ENCODE data around the gene NPY5R.

NPY5R gene

DNA sequence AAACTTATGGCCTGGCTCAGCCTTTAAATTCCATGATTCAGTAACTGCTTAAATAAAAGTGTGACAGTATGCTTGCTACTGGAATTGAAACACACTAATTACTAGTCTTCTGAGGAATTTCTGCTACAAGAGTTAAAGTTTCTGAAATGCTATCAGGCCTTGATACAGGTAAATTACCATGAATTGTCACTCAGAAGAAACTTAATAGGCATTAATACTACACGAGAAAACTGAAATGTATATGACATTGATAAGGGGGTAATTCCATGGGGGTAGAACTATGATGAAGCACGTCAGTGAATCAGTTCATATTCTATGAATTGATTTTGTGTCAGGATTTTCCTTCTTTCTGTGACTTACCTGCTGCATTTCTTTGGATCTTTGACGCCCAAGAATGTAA lies 8.3 kb upstream of the NPY5R start:
- no peaks in the 10 kb centered on the region for H4K20me1 ChIP-seq (ENCODE audit: control insufficient read depth, insufficient read depth, low read depth, low read length)
- no peak overlapping the region for H3K4me2 ChIP-seq (ENCODE audit: low read length)
- H3K4me1 ChIP-seq (ENCODE audit: control insufficient read depth, low read length): no peaks in the 10 kb centered on the region
- H3K79me2 ChIP-seq (ENCODE audit: control insufficient read depth, low read length): no peaks in the 10 kb centered on the region
- H3K9me2 ChIP-seq (replicated peaks; ENCODE audit: control insufficient read depth, low read length): no peaks in the 10 kb centered on the region
- H3F3A ChIP-seq (ENCODE audit: control insufficient read depth, insufficient read depth): no peaks in the 10 kb centered on the region
- no peaks in the 10 kb centered on the region for H3K9me3 ChIP-seq (ENCODE audit: control insufficient read depth, insufficient read depth, low read length)
- no peak overlapping the region for H3K4me3 ChIP-seq (ENCODE audit: low read length)
- TF ChIP-seq, protein P1, sequence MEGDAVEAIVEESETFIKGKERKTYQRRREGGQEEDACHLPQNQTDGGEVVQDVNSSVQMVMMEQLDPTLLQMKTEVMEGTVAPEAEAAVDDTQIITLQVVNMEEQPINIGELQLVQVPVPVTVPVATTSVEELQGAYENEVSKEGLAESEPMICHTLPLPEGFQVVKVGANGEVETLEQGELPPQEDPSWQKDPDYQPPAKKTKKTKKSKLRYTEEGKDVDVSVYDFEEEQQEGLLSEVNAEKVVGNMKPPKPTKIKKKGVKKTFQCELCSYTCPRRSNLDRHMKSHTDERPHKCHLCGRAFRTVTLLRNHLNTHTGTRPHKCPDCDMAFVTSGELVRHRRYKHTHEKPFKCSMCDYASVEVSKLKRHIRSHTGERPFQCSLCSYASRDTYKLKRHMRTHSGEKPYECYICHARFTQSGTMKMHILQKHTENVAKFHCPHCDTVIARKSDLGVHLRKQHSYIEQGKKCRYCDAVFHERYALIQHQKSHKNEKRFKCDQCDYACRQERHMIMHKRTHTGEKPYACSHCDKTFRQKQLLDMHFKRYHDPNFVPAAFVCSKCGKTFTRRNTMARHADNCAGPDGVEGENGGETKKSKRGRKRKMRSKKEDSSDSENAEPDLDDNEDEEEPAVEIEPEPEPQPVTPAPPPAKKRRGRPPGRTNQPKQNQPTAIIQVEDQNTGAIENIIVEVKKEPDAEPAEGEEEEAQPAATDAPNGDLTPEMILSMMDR (IDR thresholded peaks at IDR 0.05; ENCODE audit: low read depth, low read length, poor library complexity, severe bottlenecking): no peak
- no peak for TF ChIP-seq EZH2phosphoT487 (IDR thresholded peaks at IDR 0.05; ENCODE audit: borderline replicate concordance, low read length)
- H3K27me3 ChIP-seq (ENCODE audit: control insufficient read depth, low read length): no peaks in the 10 kb centered on the region
- H3K36me3 ChIP-seq (ENCODE audit: control insufficient read depth, low read length): no peaks in the 10 kb centered on the region
- no peak overlapping the region for H3K27ac ChIP-seq (ENCODE audit: low read depth, low read length)

DNA sequence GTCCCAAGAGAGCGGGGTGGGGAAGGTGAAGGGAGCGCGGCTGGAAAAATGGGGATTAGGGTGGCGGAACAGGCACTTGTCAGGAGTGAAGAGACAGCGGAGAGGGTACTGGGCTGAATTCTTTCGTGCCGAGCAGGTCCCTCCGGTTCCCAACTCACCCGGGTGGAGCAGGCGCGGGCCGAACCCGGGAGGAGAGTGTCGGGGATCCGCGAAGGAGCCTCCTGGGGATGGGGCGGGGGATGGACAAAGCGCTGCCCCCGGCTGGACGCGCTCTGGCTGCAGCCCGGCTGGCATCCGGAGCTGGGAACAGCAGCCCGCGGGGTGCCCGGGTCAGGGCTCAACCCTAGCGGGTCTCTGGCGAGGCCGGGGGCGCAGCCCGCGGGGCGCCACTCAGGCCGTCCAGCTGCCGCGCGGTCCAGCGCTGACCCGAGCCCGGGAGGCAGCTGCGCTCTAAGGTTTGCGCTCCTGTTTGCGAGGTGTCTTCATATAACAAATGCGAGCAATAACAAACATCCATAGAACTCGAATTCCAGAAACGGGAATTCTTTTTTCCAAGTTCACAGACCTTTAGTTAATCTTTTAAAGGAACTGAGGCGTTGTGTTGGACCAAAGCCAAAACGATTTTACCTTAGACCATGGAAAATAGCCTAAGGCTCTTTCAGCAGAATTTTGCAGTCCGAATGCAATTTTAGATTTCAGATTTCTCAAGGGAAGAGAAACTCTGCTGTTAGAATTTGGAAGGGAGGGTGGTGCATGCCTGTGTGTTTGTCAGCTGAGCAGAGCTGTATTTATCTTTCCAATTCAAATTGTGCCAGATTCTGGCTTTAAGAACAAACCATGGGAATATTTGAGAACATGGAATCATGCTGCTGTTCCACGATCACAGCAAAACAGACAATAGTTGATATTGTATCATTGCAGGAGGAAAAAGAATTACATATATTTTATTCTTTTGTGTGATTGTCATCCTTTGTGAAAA lies 744 bp downstream of the NPY5R start:
- Histone ChIP-seq H3K4me1 (ENCODE audit: control insufficient read depth, low read length) (no peaks in the 10 kb centered on the region), H3K9me3 (ENCODE audit: control insufficient read depth, insufficient read depth, low read length) (no peaks in the 10 kb centered on the region), H3K27me3 (ENCODE audit: control insufficient read depth, low read length) (no peaks in the 10 kb centered on the region), H3K36me3 (ENCODE audit: control insufficient read depth, low read length) (no peaks in the 10 kb centered on the region), H3F3A (ENCODE audit: control insufficient read depth, insufficient read depth) (no peaks in the 10 kb centered on the region), H3K27ac (ENCODE audit: low read depth, low read length) (no peak overlapping the region), H3K79me2 (ENCODE audit: control insufficient read depth, low read length) (no peaks in the 10 kb centered on the region), H3K4me3 (ENCODE audit: low read length) (no peak overlapping the region), H4K20me1 (ENCODE audit: control insufficient read depth, insufficient read depth, low read depth, low read length) (no peaks in the 10 kb centered on the region), H3K9me2 (replicated peaks; ENCODE audit: control insufficient read depth, low read length) (no peaks in the 10 kb centered on the region), H3K4me2 (ENCODE audit: low read length) (no peak overlapping the region)
- TF ChIP-seq, protein P1 (IDR thresholded peaks at IDR 0.05; ENCODE audit: low read depth, low read length, poor library complexity, severe bottlenecking): no peak
- no peak for TF ChIP-seq EZH2phosphoT487 (IDR thresholded peaks at IDR 0.05; ENCODE audit: borderline replicate concordance, low read length)

DNA sequence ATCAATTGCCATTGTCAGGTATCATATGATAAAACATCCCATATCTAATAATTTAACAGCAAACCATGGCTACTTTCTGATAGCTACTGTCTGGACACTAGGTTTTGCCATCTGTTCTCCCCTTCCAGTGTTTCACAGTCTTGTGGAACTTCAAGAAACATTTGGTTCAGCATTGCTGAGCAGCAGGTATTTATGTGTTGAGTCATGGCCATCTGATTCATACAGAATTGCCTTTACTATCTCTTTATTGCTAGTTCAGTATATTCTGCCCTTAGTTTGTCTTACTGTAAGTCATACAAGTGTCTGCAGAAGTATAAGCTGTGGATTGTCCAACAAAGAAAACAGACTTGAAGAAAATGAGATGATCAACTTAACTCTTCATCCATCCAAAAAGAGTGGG lies 7.0 kb downstream of the NPY5R start:
- H3K4me3 ChIP-seq (ENCODE audit: low read length): no peak overlapping the region
- H3K79me2 ChIP-seq (ENCODE audit: control insufficient read depth, low read length): no peaks in the 10 kb centered on the region
- H3K36me3 ChIP-seq (ENCODE audit: control insufficient read depth, low read length): no peaks in the 10 kb centered on the region
- TF ChIP-seq EZH2phosphoT487 (IDR thresholded peaks at IDR 0.05; ENCODE audit: borderline replicate concordance, low read length): no peak
- H4K20me1 ChIP-seq (ENCODE audit: control insufficient read depth, insufficient read depth, low read depth, low read length): no peaks in the 10 kb centered on the region
- H3K4me1 ChIP-seq (ENCODE audit: control insufficient read depth, low read length): no peaks in the 10 kb centered on the region
- no peaks in the 10 kb centered on the region for H3K27me3 ChIP-seq (ENCODE audit: control insufficient read depth, low read length)
- no peaks in the 10 kb centered on the region for H3K9me2 ChIP-seq (replicated peaks; ENCODE audit: control insufficient read depth, low read length)
- no peaks in the 10 kb centered on the region for H3K9me3 ChIP-seq (ENCODE audit: control insufficient read depth, insufficient read depth, low read length)
- H3F3A ChIP-seq (ENCODE audit: control insufficient read depth, insufficient read depth): no peaks in the 10 kb centered on the region
- H3K4me2 ChIP-seq (ENCODE audit: low read length): no peak overlapping the region
- no peak overlapping the region for H3K27ac ChIP-seq (ENCODE audit: low read depth, low read length)

DNA sequence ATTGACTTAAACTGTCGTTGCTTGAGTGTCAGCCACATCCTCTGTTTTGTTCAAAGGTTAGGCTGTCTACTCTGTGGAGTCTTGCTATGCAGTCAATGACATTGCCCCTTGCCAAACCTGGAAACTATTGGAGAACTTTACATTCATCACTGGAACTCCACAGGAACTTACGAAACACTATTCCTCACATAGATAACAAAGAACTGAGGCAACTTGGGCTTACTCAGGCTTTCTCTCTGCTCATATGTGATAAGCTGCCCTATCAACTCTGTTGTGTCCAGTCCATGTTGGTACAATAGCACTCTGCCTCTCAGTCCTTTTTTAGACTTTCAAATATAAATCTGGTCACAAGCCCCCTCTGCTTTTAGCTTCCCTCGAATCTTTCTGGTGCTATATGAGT lies 9.4 kb downstream of the NPY5R start:
- no peaks in the 10 kb centered on the region for H3K9me2 ChIP-seq (replicated peaks; ENCODE audit: control insufficient read depth, low read length)
- H3K27me3 ChIP-seq (ENCODE audit: control insufficient read depth, low read length): no peaks in the 10 kb centered on the region
- H3K9me3 ChIP-seq (ENCODE audit: control insufficient read depth, insufficient read depth, low read length): no peaks in the 10 kb centered on the region
- H3K79me2 ChIP-seq (ENCODE audit: control insufficient read depth, low read length): no peaks in the 10 kb centered on the region
- H3K27ac ChIP-seq (ENCODE audit: low read depth, low read length): no peak overlapping the region
- no peak for TF ChIP-seq EZH2phosphoT487 (IDR thresholded peaks at IDR 0.05; ENCODE audit: borderline replicate concordance, low read length)
- TF ChIP-seq, protein P1 (IDR thresholded peaks at IDR 0.05; ENCODE audit: low read depth, low read length, poor library complexity, severe bottlenecking): no peak
- H4K20me1 ChIP-seq (ENCODE audit: control insufficient read depth, insufficient read depth, low read depth, low read length): no peaks in the 10 kb centered on the region
- no peaks in the 10 kb centered on the region for H3K36me3 ChIP-seq (ENCODE audit: control insufficient read depth, low read length)
- H3K4me2 ChIP-seq (ENCODE audit: low read length): no peak overlapping the region
- no peaks in the 10 kb centered on the region for H3K4me1 ChIP-seq (ENCODE audit: control insufficient read depth, low read length)
- H3K4me3 ChIP-seq (ENCODE audit: low read length): no peak overlapping the region
- no peaks in the 10 kb centered on the region for H3F3A ChIP-seq (ENCODE audit: control insufficient read depth, insufficient read depth)
